ACC112 (cell line): ENCODE measurements around the gene KMT2A.
"Not testable (repeated sequence)": the region's sequence is repeated elsewhere in the genome, so short reads cannot be mapped to it uniquely, and the experiment has no call there.

ENCODE experiments used
- H2AFZ ChIP-seq: fragments of 200-600 bp; sonication (generic); one replicate; pipeline ENCODE4 v1.6.0; 2017; ENCODE audit warnings: antibody characterized with exemption, low read length; ENCODE audit not compliant: unreplicated experiment
- H3K27ac ChIP-seq: fragments of 200-600 bp; sonication (generic); 2 replicates; pipeline ENCODE4 v1.5.1; 2014; ENCODE audit warnings: low read depth, mild to moderate bottlenecking, antibody characterized with exemption, low read length, moderate library complexity
- H3K27me3 ChIP-seq: fragments of 200-600 bp; sonication (generic); 2 replicates; pipeline ENCODE4 v1.6.1; 2014; ENCODE audit warnings: mild to moderate bottlenecking, antibody characterized with exemption, low read length, moderate library complexity, mixed read lengths; ENCODE audit not compliant: insufficient read depth
- H3K36me3 ChIP-seq: fragments of 200-600 bp; sonication (generic); 2 replicates; pipeline ENCODE4 v1.6.1; 2016; ENCODE audit warnings: mild to moderate bottlenecking, antibody characterized with exemption, low read length, moderate library complexity, mixed read lengths; ENCODE audit not compliant: insufficient read depth
- H3K4me1 ChIP-seq: fragments of 200-600 bp; sonication (generic); one replicate; pipeline ENCODE4 v1.6.1; 2016; ENCODE audit warnings: low read length, mixed read lengths; ENCODE audit not compliant: insufficient read depth, unreplicated experiment, control insufficient read depth
- H3K4me3 ChIP-seq: fragments of 200-600 bp; sonication (generic); 2 replicates; pipeline ENCODE4 v1.5.1; 2014; ENCODE audit warnings: mild to moderate bottlenecking, low read depth, low read length
- H3K79me2 ChIP-seq: fragments of 200-600 bp; sonication (generic); one replicate; pipeline ENCODE4 v1.6.0; 2016; ENCODE audit warnings: low read length; ENCODE audit not compliant: control insufficient read depth, unreplicated experiment, insufficient read depth

Gene KMT2A

GRCh38 chr11:118435893-118436624, at the start of gene KMT2A:
KMT2A (plus strand) TSS chr11:118436492; CDS start chr11:118436513, 21 bp downstream.
- peaks cover 8% of the 10 kb centered on the region; the same call in 1 of the 2 replicates for H3K36me3 ChIP-seq
- peak within 1 kb of the TSS; percentile 92 for H3K4me3 ChIP-seq
- H3K27me3 ChIP-seq: no peaks in the 10 kb centered on the region
- H2AFZ ChIP-seq: peak within 1 kb of the TSS; percentile 89
- H3K79me2 ChIP-seq: peaks cover 46% of the 10 kb centered on the region
- peak within 1 kb of the TSS; percentile 60; the same call in 1 of the 2 replicates for H3K27ac ChIP-seq
- H3K4me1 ChIP-seq: peaks cover 21% of the 10 kb centered on the region

DNA sequence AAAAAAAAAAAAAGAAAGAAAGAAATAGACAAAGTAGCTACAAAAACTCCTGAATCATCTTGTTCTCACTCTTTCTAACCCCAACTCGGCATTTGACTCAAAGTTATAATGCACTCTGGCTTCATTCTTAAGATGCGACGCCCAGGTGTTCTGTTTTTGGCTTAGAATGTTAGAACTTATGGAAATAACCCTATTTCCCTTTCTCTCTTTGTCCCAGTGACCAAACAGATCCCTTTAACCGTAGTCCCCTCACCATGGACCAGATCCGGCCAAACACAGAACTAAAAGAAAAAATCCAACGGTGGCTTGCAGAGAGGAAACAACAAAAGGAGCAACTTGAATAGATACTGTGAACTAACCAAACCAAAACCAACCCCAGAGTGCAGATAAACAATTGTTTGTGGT, 40.2 kb upstream of the KMT2A start:
- Histone ChIP-seq H3K36me3 (peaks cover 6% of the 10 kb centered on the region; the same call in 1 of the 2 replicates), H3K27me3 (no peaks in the 10 kb centered on the region), H3K4me3 (no peak overlapping the region), H3K79me2 (no peaks in the 10 kb centered on the region), H3K4me1 (peaks cover 4% of the 10 kb centered on the region), H3K27ac (no peak overlapping the region), H2AFZ (no peak overlapping the region)

- Histone ChIP-seq H3K79me2 (peaks cover 11% of the 10 kb centered on the region), H3K27ac (no peak overlapping the region), H3K36me3 (peaks cover 2% of the 10 kb centered on the region; the same call in 1 of the 2 replicates)
Measured at GRCh38 chr11:118397448-118397847, 38.8 kb upstream of the KMT2A start.

DNA sequence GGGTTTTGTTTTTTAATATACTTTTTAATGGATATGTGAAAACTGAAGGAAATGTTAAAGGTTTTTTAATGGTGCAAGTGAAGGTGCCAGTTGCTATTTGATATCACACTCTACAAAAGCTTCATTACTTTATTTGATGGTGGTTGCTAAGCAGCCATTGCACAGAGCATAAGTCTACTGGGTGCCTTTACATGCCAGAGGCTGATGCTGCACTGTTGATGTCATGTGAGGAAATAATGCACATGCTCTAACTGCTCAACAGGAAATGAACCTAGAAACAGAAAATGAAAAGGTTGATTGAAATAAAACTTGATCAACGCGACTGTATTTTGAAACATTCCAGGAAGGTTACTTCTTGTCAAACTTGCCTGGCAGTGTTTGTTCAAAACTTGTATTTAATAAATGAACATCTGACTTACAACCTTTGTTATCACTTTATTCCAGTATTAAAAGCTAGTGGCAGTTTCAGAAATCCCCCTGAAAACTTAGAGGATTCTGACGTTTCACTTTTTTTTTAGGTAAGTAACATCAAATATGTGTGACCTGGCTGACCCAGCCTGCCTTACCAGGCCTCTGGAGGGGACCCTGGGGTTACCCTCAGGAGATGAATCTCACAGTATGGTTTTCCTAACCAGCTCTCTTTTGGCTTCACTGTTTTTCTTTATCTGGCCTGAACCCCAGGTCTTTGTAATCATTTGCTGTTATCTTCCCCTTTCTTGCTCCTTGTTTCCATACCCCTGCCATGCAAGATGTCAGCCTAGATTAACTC, 37.3 kb upstream of the KMT2A start:
- Histone ChIP-seq H2AFZ (no peak overlapping the region), H3K79me2 (peaks cover 25% of the 10 kb centered on the region), H3K36me3 (no peaks in the 10 kb centered on the region), H3K27ac (peak overlapping the region; percentile 26; the same call in 1 of the 2 replicates), H3K27me3 (no peaks in the 10 kb centered on the region), H3K4me1 (peaks cover 19% of the 10 kb centered on the region), H3K4me3 (no peak overlapping the region)

More at GRCh38 chr11:118397448-118397847, 38.8 kb upstream of the KMT2A start:
- Histone ChIP-seq H3K4me1 (peaks cover 4% of the 10 kb centered on the region), H3K4me3 (no peak overlapping the region), H3K27me3 (no peaks in the 10 kb centered on the region), H2AFZ (no peak overlapping the region)

DNA sequence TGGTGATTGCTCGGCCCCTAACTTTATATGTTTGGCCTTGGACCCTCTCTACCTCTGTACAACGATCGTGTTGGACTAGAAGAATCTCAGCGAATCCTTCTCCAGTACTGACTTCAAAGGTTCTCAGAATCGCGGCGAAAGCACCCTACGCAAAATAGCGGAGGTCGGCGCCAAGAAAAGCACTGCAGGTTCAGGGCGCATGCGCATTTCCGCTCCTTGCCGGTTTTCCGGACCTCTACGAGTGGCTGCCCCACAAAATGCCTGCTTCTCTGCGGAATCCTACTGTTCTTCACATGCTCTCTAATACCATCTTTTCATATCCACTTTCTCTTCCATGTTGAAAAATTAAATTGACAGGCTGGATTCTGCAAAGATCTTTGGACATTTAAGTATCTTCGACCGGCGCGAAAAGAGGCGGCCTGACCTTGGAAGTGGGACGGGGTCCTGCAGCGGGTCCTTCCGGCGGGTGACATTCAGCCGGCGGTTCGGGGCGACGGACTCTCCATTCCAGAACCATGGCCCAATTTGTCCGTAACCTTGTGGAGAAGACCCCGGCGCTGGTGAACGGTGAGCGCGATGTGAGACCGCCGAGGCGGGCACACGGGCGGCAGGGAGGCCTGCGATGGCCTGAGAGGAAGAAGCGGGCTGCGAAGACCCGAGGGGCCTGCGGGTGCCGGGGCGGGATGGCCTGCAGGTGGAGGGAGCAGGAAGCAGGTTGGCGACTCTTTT, 35.0 kb upstream of the KMT2A start, which contains the start of gene ATP5MG:
Gene ATP5MG (plus strand): TSS at position 456 of the 729 bp plus-strand sequence. CDS start 60 bp downstream, at position 516.
- peaks cover 26% of the 10 kb centered on the region for H3K4me1 ChIP-seq
- no peaks in the 10 kb centered on the region for H3K27me3 ChIP-seq
- peak within 1 kb of the TSS; percentile 92 for H2AFZ ChIP-seq
- H3K27ac ChIP-seq: peak within 1 kb of the TSS; percentile 79
- peak within 1 kb of the TSS; percentile 95 for H3K4me3 ChIP-seq
- peaks cover 48% of the 10 kb centered on the region for H3K79me2 ChIP-seq
- no peaks in the 10 kb centered on the region for H3K36me3 ChIP-seq

DNA sequence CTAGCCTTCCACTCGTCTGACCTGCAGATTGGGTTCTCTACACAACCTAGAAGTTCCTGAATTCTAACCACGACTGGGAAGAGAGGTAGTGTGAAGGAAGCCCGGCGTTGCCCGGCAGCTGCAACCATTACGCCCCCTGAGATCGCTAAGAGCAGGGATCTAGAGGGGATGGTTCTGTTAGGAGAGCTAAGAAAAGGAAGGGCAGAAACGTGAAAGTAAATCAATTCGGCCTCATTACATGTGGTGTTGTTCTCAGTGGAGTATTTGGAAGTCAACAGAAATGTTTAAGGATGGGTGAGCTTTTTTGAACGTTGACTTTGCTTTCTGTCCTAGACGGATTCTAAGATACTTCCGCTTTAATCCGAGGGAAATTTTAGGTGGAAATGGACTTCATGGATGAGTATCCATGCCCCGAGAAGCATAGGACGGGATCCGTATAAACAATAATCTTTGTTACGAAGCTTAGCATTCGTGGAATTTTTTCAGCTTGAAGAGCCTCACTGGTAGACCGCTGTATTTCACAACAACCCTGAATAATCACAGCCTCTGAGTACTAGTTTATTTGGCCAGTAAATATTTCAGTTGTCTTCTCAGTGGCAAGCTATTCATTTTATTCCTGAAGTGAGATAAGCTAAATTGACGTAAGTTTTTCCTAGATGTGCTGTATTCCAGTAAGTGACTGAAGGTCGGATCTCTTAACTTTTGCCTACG, 34.3 kb upstream of the KMT2A start:
- peak overlapping the region; percentile 95 for H3K4me3 ChIP-seq
- peaks cover 2% of the 10 kb centered on the region; the same call in 1 of the 2 replicates for H3K36me3 ChIP-seq
- H3K4me1 ChIP-seq: peaks cover 26% of the 10 kb centered on the region

GRCh38 chr11:118402594-118402993, 33.7 kb upstream of the KMT2A start:
- not testable (repeated sequence) for H3K27me3 ChIP-seq, H2AFZ ChIP-seq, H3K36me3 ChIP-seq
- Histone ChIP-seq H3K4me3 (peak overlapping the region; percentile 95), H3K79me2 (peaks cover 61% of the 10 kb centered on the region), H3K27ac (peak overlapping the region; percentile 79), H3K4me1 (peaks cover 26% of the 10 kb centered on the region)

More for the DNA sequence above, 34.3 kb upstream of the KMT2A start:
- peaks cover 55% of the 10 kb centered on the region for H3K79me2 ChIP-seq
- H2AFZ ChIP-seq: peak overlapping the region; percentile 92
- H3K27ac ChIP-seq: peak overlapping the region; percentile 79
- no peaks in the 10 kb centered on the region for H3K27me3 ChIP-seq

- no peak overlapping the region for H2AFZ ChIP-seq
- H3K36me3 ChIP-seq: peaks cover 13% of the 10 kb centered on the region; the same call in 1 of the 2 replicates
- peaks cover 21% of the 10 kb centered on the region for H3K4me1 ChIP-seq
- peaks cover 61% of the 10 kb centered on the region for H3K79me2 ChIP-seq
- H3K27ac ChIP-seq: no peak overlapping the region; the same call in 1 of the 2 replicates
- H3K27me3 ChIP-seq: no peaks in the 10 kb centered on the region
- H3K4me3 ChIP-seq: no peak overlapping the region
Measured at GRCh38 chr11:118406599-118407166, 29.6 kb upstream of the KMT2A start.

GRCh38 chr11:118410055-118410745, 26.1 kb upstream of the KMT2A start:
- H2AFZ ChIP-seq: no peak overlapping the region
- H3K4me3 ChIP-seq: no peak overlapping the region
- no peaks in the 10 kb centered on the region for H3K27me3 ChIP-seq
- H3K36me3 ChIP-seq: peaks cover 13% of the 10 kb centered on the region; the same call in 1 of the 2 replicates
- H3K79me2 ChIP-seq: peaks cover 26% of the 10 kb centered on the region
- H3K27ac ChIP-seq: no peak overlapping the region
- peaks cover 2% of the 10 kb centered on the region for H3K4me1 ChIP-seq
